KMS-11 (cell line): ENCODE data around the gene CTBP1.

ENCODE experiments used
- H2AFZ ChIP-seq: fragments of 200-600 bp; sonication (generic); 2 replicates; pipeline ENCODE4 v1.6.1; 2016; ENCODE audit warnings: antibody characterized with exemption, mixed run types, low read depth
- H3K27ac ChIP-seq: fragments of 200-600 bp; sonication (generic); 2 replicates; pipeline ENCODE4 v1.6.1; 2016; ENCODE audit warnings: mild to moderate bottlenecking, mixed run types
- H3K27me3 ChIP-seq: fragments of 200-600 bp; sonication (generic); 2 replicates; pipeline ENCODE4 v1.6.1; 2017; ENCODE audit warnings: mild to moderate bottlenecking, low read depth, mixed run types, moderate library complexity; ENCODE audit not compliant: insufficient read depth
- H3K36me3 ChIP-seq: fragments of 200-600 bp; sonication (generic); 2 replicates; pipeline ENCODE4 v1.6.1; 2017; ENCODE audit warnings: mild to moderate bottlenecking, mixed run types; ENCODE audit not compliant: insufficient read depth
- H3K4me1 ChIP-seq: fragments of 200-600 bp; sonication (generic); 2 replicates; pipeline ENCODE4 v1.6.1; 2016; ENCODE audit warnings: mild to moderate bottlenecking, low read depth, mixed run types; ENCODE audit not compliant: poor library complexity, severe bottlenecking
- H3K4me2 ChIP-seq: fragments of 200-600 bp; sonication (generic); 2 replicates; pipeline ENCODE4 v1.7.0; 2016; ENCODE audit warnings: mild to moderate bottlenecking, mixed run types
- H3K4me3 ChIP-seq: fragments of 200-600 bp; sonication (generic); IDR thresholded peaks from 2 replicates; pipeline ENCODE4 v1.6.1; 2017; ENCODE audit warnings: low read depth, low read length, mixed read lengths; ENCODE audit not compliant: insufficient read depth
- H3K79me2 ChIP-seq: fragments of 200-600 bp; sonication (generic); 2 replicates; pipeline ENCODE4 v1.6.1; 2016; ENCODE audit warnings: low read depth, mixed run types; ENCODE audit not compliant: insufficient read depth
- H3K9ac ChIP-seq: fragments of 200-600 bp; sonication (generic); 2 replicates; pipeline ENCODE4 v1.6.1; 2016; ENCODE audit warnings: mild to moderate bottlenecking, mixed run types
- H4K20me1 ChIP-seq: fragments of 200-600 bp; sonication (generic); 2 replicates; pipeline ENCODE4 v1.6.1; 2016; ENCODE audit warnings: mild to moderate bottlenecking, mixed run types; ENCODE audit not compliant: insufficient read depth
- TF ChIP-seq, protein P1 (sequence below): fragments of 200-600 bp; sonication (generic); conservative IDR thresholded peaks from 2 replicates; pipeline ENCODE4 v1.6.1; 2017; ENCODE audit warnings: low read depth, mild to moderate bottlenecking, antibody characterized with exemption, low read length, moderate library complexity, mixed read lengths

The CTBP1 gene

DNA sequence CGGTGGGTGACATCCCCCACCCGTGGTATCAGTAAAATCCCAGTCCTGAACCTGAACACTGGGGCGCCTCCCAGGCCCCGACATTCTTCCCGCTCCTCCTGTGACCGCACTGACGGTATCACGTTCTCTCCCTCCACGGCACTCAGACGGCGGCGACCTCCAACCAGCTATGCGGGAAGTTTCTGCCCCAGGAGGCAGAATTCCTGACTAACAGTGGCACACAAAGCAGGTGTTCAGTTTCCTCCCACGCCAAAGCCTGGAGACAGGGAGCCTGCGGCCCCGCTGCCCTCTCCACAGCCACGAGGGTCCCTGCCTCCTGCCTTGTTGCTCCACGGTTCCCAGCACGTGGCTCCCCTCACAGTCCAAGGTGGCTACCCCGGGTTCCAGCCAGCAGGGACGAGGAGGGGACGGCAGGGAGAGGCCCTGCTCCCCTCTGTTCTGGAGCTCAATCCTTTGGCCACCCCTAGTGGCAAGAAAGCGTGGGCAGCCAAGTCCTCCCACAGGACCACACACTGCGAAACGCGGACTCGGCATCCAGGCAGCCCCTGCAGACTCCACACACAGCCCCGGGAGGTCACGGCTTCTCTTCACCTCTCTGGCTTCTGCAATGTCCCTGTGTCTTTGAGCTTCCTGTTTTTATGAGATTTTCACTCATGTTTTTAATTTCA is 15.2 kb downstream of the CTBP1 start:
- H2AFZ ChIP-seq = no peak overlapping the region
- H3K4me3 ChIP-seq = no peak overlapping the region
- H4K20me1 ChIP-seq = no peaks in the 10 kb centered on the region
- no peak overlapping the region for H3K4me2 ChIP-seq
- H3K79me2 ChIP-seq = no peaks in the 10 kb centered on the region
- H3K4me1 ChIP-seq = no peaks in the 10 kb centered on the region
- no peak overlapping the region for H3K27ac ChIP-seq
- no peaks in the 10 kb centered on the region for H3K36me3 ChIP-seq
- TF ChIP-seq, protein P1, sequence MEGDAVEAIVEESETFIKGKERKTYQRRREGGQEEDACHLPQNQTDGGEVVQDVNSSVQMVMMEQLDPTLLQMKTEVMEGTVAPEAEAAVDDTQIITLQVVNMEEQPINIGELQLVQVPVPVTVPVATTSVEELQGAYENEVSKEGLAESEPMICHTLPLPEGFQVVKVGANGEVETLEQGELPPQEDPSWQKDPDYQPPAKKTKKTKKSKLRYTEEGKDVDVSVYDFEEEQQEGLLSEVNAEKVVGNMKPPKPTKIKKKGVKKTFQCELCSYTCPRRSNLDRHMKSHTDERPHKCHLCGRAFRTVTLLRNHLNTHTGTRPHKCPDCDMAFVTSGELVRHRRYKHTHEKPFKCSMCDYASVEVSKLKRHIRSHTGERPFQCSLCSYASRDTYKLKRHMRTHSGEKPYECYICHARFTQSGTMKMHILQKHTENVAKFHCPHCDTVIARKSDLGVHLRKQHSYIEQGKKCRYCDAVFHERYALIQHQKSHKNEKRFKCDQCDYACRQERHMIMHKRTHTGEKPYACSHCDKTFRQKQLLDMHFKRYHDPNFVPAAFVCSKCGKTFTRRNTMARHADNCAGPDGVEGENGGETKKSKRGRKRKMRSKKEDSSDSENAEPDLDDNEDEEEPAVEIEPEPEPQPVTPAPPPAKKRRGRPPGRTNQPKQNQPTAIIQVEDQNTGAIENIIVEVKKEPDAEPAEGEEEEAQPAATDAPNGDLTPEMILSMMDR = no peak
- no peaks in the 10 kb centered on the region for H3K27me3 ChIP-seq
- no peak overlapping the region for H3K9ac ChIP-seq

DNA sequence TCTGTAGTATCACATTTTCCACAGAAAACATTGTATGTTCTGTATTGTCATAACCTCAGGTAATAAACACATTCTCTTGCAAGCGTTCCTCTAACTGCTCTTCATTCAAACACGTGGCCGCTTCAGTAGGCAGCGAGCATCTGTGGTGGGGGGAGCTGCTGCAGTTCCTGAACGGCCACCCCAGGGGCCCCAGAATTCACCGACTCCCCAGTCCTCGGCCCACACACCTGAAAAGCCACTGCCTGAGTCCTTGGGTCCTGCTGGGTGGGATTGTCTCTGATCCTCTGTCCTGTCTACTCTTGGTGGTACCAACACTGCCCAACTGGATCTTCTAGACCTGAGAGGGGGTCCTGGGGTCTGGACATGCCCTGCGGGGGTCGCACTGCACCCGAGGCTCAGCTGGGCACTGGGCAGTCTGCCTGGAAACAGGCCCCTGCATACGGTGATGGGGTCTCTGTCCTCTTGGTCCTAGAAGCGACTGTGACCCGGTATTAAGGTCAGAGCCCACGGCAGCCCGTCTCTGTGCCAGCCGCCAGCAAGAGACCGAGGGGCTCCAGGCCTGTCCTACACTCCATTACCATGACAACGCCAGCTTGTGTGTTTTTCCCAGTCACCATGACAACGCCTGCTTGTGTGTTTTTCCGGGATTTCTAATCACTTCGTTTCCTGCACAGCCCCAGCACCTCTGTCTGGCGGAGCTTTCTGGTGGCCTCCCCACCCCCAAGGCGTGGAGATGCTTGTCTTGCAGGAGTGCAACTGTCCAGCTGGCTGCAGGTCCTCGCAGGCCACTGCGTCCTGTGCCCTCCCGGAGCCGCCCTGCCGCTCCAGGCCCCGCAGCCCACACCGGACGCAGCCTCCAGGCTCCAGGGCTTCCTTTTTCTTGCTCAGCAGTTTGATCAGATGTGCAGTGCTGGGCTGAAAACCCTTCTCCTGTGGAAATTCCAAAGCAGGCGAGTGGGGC is 16.0 kb downstream of the CTBP1 start:
- no peaks in the 10 kb centered on the region for H3K27me3 ChIP-seq
- no peak overlapping the region for H3K4me3 ChIP-seq
- no peaks in the 10 kb centered on the region for H4K20me1 ChIP-seq
- no peaks in the 10 kb centered on the region for H3K4me1 ChIP-seq
- H3K4me2 ChIP-seq = no peak overlapping the region
- no peak overlapping the region for H2AFZ ChIP-seq
- H3K79me2 ChIP-seq = no peaks in the 10 kb centered on the region
- TF ChIP-seq, protein P1 = no peak
- H3K36me3 ChIP-seq = no peaks in the 10 kb centered on the region
- H3K27ac ChIP-seq = no peak overlapping the region
- H3K9ac ChIP-seq = no peak overlapping the region

DNA sequence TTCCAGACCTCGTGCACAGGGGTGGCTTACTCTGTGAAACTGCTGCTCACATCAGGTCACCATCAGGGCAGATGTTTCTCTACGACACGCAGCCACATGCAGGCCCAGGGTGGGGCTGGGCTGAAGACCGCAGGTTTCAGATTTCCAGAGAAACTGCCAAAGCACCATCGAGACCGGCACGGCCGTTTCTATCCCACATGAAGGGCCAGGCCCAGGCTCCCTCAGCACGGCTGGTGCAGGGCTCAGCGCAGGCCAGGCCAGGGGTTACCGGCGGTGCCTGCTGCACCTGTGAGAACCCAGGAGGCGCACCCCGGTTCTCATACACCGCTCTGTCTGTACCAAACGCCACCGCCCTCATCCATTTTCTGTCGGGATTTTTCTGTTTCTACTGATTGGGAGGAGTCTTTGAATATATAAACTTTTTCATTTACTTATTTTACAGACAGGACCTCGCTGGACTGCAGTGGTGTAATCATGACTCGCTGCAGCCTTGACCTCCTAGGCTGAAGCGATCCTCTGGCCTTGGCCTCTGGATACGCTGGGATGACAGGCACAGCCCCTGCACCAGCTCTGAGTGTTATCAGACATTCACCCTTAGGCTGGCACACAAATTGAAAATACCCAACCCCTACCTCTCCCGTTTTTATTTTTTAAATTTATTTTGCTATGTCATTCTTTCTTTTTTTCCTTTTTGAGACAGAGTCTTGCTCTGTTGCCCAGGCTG is 17.1 kb downstream of the CTBP1 start:
- Histone ChIP-seq H3K36me3 (no peaks in the 10 kb centered on the region), H3K9ac (no peak overlapping the region), H3K4me2 (no peak overlapping the region), H3K79me2 (no peaks in the 10 kb centered on the region), H4K20me1 (no peaks in the 10 kb centered on the region), H2AFZ (no peak overlapping the region), H3K27me3 (no peaks in the 10 kb centered on the region), H3K27ac (no peak overlapping the region), H3K4me1 (no peaks in the 10 kb centered on the region), H3K4me3 (no peak overlapping the region)
- TF ChIP-seq, protein P1 = no peak

DNA sequence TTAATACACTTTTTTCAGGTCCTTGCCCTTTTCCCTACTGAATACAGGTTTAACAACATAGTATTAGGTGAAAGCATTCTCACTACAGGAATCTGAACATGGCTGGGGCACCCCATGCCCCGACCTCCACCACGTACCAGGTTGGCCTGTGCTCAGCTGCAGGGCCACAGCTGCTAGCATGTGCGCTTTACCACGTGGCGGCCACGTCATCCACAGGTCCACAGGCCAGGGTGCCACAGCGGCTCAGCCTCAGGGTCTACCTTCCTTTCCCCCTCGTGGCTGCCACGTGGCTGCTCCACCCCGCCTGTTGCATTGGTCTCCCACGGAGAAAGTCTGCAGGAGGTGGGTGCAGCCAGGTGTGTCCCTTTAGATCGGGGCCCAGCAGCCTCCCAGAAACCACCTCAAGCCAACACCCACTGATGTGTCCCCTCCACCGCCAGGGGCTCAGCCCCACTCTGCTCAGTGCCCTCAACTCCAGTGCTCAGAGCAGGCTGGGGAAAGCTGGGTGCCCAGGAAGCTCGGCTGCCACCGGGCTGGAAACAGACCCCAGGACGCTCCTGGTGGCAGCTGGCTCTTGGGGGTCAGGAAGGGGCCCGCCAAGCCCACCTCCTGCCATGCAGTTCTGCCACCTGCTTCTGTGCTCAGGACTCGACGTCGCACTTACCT is 17.8 kb downstream of the CTBP1 start:
- Histone ChIP-seq H3K4me1 (no peaks in the 10 kb centered on the region), H2AFZ (no peak overlapping the region), H3K79me2 (no peaks in the 10 kb centered on the region), H3K27ac (no peak overlapping the region), H3K9ac (no peak overlapping the region), H3K4me3 (no peak overlapping the region), H3K27me3 (no peaks in the 10 kb centered on the region), H3K36me3 (no peaks in the 10 kb centered on the region), H4K20me1 (no peaks in the 10 kb centered on the region), H3K4me2 (no peak overlapping the region)
- TF ChIP-seq, protein P1 = no peak
